SK-N-SH treated with all-trans-retinoic acid at 6 μM for 48 hours (cell line): Measurements from ENCODE around the gene WWC1.

Source experiments
- ATAC-seq: fragments of 200-7000 bp; cut with Tn5 transposase; 3 replicates; pipeline ENCODE4 v1.9.1; 2020; ENCODE audit warnings: mild to moderate bottlenecking, moderate library complexity
- ARNTL ChIP-seq: fragments of 450-650 bp; formaldehyde crosslinking; IDR thresholded peaks from 2 replicates; pipeline ENCODE4 v1.5.0; 2020; ENCODE audit warnings: low read depth, mild to moderate bottlenecking, moderate library complexity, borderline replicate concordance
- BACH2 ChIP-seq: fragments of 250-450 bp; sonication (Bioruptor Pico); IDR thresholded peaks from 2 replicates; pipeline ENCODE4 v1.9.0; 2021; ENCODE audit warnings: mild to moderate bottlenecking, borderline replicate concordance
- CSDC2 ChIP-seq: fragments of 250-450 bp; sonication (Bioruptor Pico); IDR thresholded peaks from 2 replicates; pipeline ENCODE4 v1.5.0; 2020; ENCODE audit warnings: mild to moderate bottlenecking, moderate library complexity
- CSRNP3 ChIP-seq: fragments of 250-450 bp; sonication (Bioruptor Pico); IDR thresholded peaks from 2 replicates; pipeline ENCODE4 v1.5.1; 2021; ENCODE audit warnings: mild to moderate bottlenecking, moderate library complexity
- ESRRG ChIP-seq: fragments of 250-450 bp; sonication (Bioruptor Pico); IDR thresholded peaks from 2 replicates; pipeline ENCODE4 v1.6.1; 2021; ENCODE audit warnings: mild to moderate bottlenecking
- GLIS3 ChIP-seq: fragments of 250-450 bp; sonication (Bioruptor Pico); IDR thresholded peaks from 2 replicates; pipeline ENCODE4 v1.5.0; 2020; ENCODE audit warnings: mild to moderate bottlenecking, moderate library complexity
- ISL1 ChIP-seq: fragments of 250-450 bp; sonication (Bioruptor Pico); IDR thresholded peaks from 2 replicates; pipeline ENCODE4 v2.1.2; 2022; ENCODE audit warnings: mild to moderate bottlenecking, moderate library complexity
- OSR1 ChIP-seq: fragments of 250-450 bp; sonication (Bioruptor Pico); IDR thresholded peaks from 2 replicates; pipeline ENCODE4 v1.8.0; 2022; ENCODE audit warnings: moderate library complexity, mild to moderate bottlenecking, inconsistent platforms
- POU6F1 ChIP-seq: fragments of 250-450 bp; sonication (Bioruptor Pico); IDR thresholded peaks from 2 replicates; pipeline ENCODE4 v1.8.0; 2021; ENCODE audit warnings: low read depth, mild to moderate bottlenecking, moderate library complexity, borderline replicate concordance
- PPARA ChIP-seq: fragments of 250-450 bp; sonication (Bioruptor Pico); IDR thresholded peaks from 2 replicates; pipeline ENCODE4 v1.5.0; 2020; ENCODE audit warnings: mild to moderate bottlenecking, borderline replicate concordance
- RARB ChIP-seq: fragments of 250-450 bp; sonication (Bioruptor Pico); IDR thresholded peaks from 2 replicates; pipeline ENCODE4 v1.8.0; 2021; ENCODE audit warnings: mild to moderate bottlenecking, moderate library complexity
- SNAI2 ChIP-seq: fragments of 250-450 bp; sonication (Bioruptor Pico); IDR thresholded peaks from 2 replicates; pipeline ENCODE4 v1.5.0; 2020; ENCODE audit warnings: mild to moderate bottlenecking, moderate library complexity
- TCF4 ChIP-seq: fragments of 250-450 bp; sonication (Bioruptor Pico); IDR thresholded peaks from 2 replicates; pipeline ENCODE4 v1.8.0; 2021; ENCODE audit warnings: mild to moderate bottlenecking, moderate library complexity, borderline replicate concordance
- TOX ChIP-seq: fragments of 250-450 bp; sonication (Bioruptor Pico); IDR thresholded peaks from 2 replicates; pipeline ENCODE4 v1.8.0; 2021; ENCODE audit warnings: mild to moderate bottlenecking, moderate library complexity, borderline replicate concordance
- TSHZ2 ChIP-seq: fragments of 250-450 bp; sonication (Bioruptor Pico); IDR thresholded peaks from 2 replicates; pipeline ENCODE4 v1.5.0; 2020; ENCODE audit warnings: mild to moderate bottlenecking, moderate library complexity
- ZC3H10 ChIP-seq: fragments of 250-450 bp; sonication (Bioruptor Pico); IDR thresholded peaks from 2 replicates; pipeline ENCODE4 v1.5.1; 2021; ENCODE audit warnings: mild to moderate bottlenecking, moderate library complexity
- ZFP3 ChIP-seq: fragments of 250-450 bp; sonication (Bioruptor Pico); IDR thresholded peaks from 2 replicates; pipeline ENCODE4 v1.5.0; 2020; ENCODE audit warnings: mild to moderate bottlenecking, moderate library complexity
- ZFP30 ChIP-seq: fragments of 450-650 bp; formaldehyde crosslinking; IDR thresholded peaks from 2 replicates; pipeline ENCODE4 v1.5.0; 2022; ENCODE audit warnings: mild to moderate bottlenecking, moderate library complexity
- ZNF565 ChIP-seq: fragments of 450-650 bp; formaldehyde crosslinking; conservative IDR thresholded peaks from 2 replicates; pipeline ENCODE4 v1.5.0; 2020; ENCODE audit warnings: low read depth, mild to moderate bottlenecking, moderate library complexity
- ZNF8 ChIP-seq: fragments of 450-650 bp; formaldehyde crosslinking; IDR thresholded peaks from 2 replicates; pipeline ENCODE4 v1.5.0; 2020; ENCODE audit warnings: mild to moderate bottlenecking, moderate library complexity
- TF ChIP-seq, protein P1 (sequence below): fragments of 250-450 bp; sonication (Bioruptor Pico); IDR thresholded peaks from 2 replicates; pipeline ENCODE4 v1.5.1; 2020; ENCODE audit warnings: low read depth, mild to moderate bottlenecking, moderate library complexity
- TF ChIP-seq, protein P2 (sequence below): fragments of 250-450 bp; sonication (Bioruptor Pico); IDR thresholded peaks from 2 replicates; pipeline ENCODE4 v1.8.0; 2020; ENCODE audit warnings: mild to moderate bottlenecking, moderate library complexity, borderline replicate concordance

Gene WWC1

GRCh38 chr5:168334695-168335094 lies 43.2 kb downstream of the WWC1 start:
- TF ChIP-seq GLIS3, result no peak
- no peak for TF ChIP-seq ISL1
- no peak for TF ChIP-seq RARB (CRISPR knock-in tag)
- no peak for TF ChIP-seq ZFP30 (CRISPR knock-in tag)
- TF ChIP-seq TSHZ2, result no peak
- peak; percentile 95 for ATAC-seq

GRCh38 chr5:168337361-168337760 lies 45.9 kb downstream of the WWC1 start:
- ATAC-seq, result no peak
- TF ChIP-seq RARB (CRISPR knock-in tag) (no peak), ESRRG (CRISPR knock-in tag) (no peak), POU6F1 (CRISPR knock-in tag) (no peak), ARNTL (CRISPR knock-in tag) (no peak), ZNF8 (CRISPR knock-in tag) (no peak), SNAI2 (no peak), TOX (CRISPR knock-in tag) (no peak), ZFP30 (CRISPR knock-in tag) (no peak), GLIS3 (no peak), BACH2 (CRISPR knock-in tag) (no peak), TCF4 (no peak), PPARA (no peak), ISL1 (no peak), OSR1 (no peak), CSDC2 (CRISPR knock-in tag) (no peak), CSRNP3 (CRISPR knock-in tag) (no peak), ZFP3 (no peak)
- TF ChIP-seq, protein P1, sequence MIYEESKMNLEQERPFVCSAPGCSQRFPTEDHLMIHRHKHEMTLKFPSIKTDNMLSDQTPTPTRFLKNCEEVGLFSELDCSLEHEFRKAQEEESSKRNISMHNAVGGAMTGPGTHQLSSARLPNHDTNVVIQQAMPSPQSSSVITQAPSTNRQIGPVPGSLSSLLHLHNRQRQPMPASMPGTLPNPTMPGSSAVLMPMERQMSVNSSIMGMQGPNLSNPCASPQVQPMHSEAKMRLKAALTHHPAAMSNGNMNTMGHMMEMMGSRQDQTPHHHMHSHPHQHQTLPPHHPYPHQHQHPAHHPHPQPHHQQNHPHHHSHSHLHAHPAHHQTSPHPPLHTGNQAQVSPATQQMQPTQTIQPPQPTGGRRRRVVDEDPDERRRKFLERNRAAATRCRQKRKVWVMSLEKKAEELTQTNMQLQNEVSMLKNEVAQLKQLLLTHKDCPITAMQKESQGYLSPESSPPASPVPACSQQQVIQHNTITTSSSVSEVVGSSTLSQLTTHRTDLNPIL (CRISPR knock-in tag), result no peak
- TF ChIP-seq, protein P2, sequence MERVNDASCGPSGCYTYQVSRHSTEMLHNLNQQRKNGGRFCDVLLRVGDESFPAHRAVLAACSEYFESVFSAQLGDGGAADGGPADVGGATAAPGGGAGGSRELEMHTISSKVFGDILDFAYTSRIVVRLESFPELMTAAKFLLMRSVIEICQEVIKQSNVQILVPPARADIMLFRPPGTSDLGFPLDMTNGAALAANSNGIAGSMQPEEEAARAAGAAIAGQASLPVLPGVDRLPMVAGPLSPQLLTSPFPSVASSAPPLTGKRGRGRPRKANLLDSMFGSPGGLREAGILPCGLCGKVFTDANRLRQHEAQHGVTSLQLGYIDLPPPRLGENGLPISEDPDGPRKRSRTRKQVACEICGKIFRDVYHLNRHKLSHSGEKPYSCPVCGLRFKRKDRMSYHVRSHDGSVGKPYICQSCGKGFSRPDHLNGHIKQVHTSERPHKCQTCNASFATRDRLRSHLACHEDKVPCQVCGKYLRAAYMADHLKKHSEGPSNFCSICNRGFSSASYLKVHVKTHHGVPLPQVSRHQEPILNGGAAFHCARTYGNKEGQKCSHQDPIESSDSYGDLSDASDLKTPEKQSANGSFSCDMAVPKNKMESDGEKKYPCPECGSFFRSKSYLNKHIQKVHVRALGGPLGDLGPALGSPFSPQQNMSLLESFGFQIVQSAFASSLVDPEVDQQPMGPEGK, result no peak

DNA sequence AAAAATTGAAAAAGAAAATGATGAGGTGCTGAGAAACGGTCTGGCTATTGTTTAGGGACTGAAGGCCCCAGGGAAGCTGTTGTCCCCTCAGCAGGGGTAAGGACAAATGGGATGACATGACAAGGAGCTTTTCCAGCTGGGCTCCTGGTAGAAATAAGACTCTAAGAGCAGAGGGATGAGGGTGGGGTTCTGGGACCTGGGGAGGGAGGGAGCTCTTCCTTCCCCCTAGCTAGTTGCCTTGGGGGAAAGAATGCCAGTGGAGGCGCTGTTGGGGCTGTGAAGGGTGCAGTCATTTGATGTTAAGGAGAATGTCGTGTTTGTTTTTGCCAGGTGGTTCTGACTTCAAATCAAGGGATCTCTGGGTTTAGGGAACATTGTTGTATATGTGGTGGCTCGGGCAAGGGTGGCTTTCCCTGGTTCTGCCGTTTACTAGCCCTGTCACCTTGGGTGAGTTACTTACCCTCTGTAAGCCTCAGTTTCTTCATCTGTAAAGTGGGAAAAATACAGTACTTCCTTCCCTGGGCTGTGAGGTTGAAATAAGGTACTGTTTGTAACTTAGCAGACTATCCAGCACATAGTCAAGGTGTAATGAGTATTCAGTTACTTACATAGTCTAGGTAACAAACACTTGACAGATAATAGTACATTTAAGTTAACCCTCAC lies 47.8 kb downstream of the WWC1 start:
- ATAC-seq, result no peak
- TF ChIP-seq ARNTL (CRISPR knock-in tag) (no peak), TOX (CRISPR knock-in tag) (no peak), GLIS3 (no peak), SNAI2 (no peak), ZFP3 (no peak), ZC3H10 (CRISPR knock-in tag) (no peak), ZNF8 (CRISPR knock-in tag) (no peak), CSDC2 (CRISPR knock-in tag) (no peak), CSRNP3 (CRISPR knock-in tag) (no peak), OSR1 (no peak), ZNF565 (CRISPR knock-in tag) (no peak), RARB (CRISPR knock-in tag) (no peak)
- TF ChIP-seq, protein P2, result no peak
- TF ChIP-seq, protein P1 (CRISPR knock-in tag), result no peak
